Measurements from ENCODE around the gene MRPL36. TPM values are rescaled to one million over a fixed set of nuclear protein-coding genes. Genes with fewer than 3 reads are reported as not detected.

MRPL36 gene
- total RNA-seq, 4 donors from 2014 or later: 42.6 to 56.1 (median 46.2) TPM

DNA sequence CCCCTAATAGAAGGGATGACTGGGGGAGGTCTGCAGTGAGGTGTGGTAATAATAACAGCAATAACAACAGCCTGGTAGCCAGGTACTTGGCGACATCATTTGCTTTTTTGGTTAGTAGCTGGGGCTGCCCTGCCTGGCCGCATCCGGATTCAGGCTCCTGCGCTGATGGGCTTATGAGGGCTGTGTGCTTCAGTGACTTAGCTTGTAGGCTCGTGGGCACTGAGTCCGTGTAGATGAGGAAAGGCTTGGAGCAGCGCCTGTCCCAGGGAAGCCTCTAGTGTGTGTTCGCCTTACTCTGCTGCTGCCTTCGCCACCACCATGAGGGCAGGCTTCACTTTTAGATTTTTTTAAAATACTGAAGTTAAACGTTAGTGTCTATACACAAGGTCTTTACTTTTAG lies 6.1 kb upstream of the MRPL36 start:
- intact Hi-C loops (cut with DNase I): loop anchor here (10.0 kb wide), 1 partner anchor 461 kb away; the partner anchor contains the start of gene CLPTM1L

DNA sequence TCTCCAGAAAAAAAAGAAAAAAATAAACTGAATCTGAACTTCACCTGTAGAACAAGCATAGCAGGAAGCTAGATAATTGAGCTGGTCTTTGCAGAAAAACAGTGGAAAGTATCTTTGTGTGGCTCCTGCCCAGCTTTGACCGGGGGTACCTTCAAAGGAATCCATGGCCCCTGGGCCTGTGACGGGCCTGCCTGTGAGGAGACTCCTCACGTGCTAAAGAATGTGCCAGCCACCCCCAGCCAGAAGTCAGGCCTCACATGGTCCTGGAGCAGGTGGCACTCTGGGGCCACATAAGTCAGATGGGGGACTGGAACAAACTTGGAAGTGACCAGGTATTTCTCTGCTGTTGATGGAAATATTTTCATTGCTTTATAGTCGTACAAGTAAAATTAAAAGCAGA lies 5.7 kb upstream of the MRPL36 start:
- peaks cover 51 to 78% (median 70%) of the 10 kb centered on the region in 4 donors for H3K36me3 ChIP-seq
- no peak for TF ChIP-seq POLR2AphosphoS5 (IDR thresholded peaks at IDR 0.05)
- TF ChIP-seq, protein P1, sequence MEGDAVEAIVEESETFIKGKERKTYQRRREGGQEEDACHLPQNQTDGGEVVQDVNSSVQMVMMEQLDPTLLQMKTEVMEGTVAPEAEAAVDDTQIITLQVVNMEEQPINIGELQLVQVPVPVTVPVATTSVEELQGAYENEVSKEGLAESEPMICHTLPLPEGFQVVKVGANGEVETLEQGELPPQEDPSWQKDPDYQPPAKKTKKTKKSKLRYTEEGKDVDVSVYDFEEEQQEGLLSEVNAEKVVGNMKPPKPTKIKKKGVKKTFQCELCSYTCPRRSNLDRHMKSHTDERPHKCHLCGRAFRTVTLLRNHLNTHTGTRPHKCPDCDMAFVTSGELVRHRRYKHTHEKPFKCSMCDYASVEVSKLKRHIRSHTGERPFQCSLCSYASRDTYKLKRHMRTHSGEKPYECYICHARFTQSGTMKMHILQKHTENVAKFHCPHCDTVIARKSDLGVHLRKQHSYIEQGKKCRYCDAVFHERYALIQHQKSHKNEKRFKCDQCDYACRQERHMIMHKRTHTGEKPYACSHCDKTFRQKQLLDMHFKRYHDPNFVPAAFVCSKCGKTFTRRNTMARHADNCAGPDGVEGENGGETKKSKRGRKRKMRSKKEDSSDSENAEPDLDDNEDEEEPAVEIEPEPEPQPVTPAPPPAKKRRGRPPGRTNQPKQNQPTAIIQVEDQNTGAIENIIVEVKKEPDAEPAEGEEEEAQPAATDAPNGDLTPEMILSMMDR (IDR thresholded peaks at IDR 0.05): no peak
- TF ChIP-seq POLR2A (IDR thresholded peaks at IDR 0.05; ENCODE audit: low read depth): no peak
- TF ChIP-seq EP300 (IDR thresholded peaks at IDR 0.05): no peak
- H3K9me3 ChIP-seq: no peaks in the 10 kb centered on the region
- intact Hi-C loops (cut with DNase I): loop anchor here (10.0 kb wide), 1 partner anchor 461 kb away; the partner anchor contains the start of gene CLPTM1L
- H3K27ac ChIP-seq (replicated peaks in 1 of 4): no peak overlapping the region
- WGBS: 100% methylated on average over 3 of the region's 4 CpGs
- peaks cover 13 to 42% (median 22%) of the 10 kb centered on the region in 4 donors for H3K4me1 ChIP-seq
- DNase-seq (ENCODE audit: extremely low spot score): no peak
- H3K4me3 ChIP-seq: no peak overlapping the region
- no peaks in the 10 kb centered on the region for H3K27me3 ChIP-seq

More for the DNA sequence above, 6.1 kb upstream of the MRPL36 start:
- 89% methylated on average over 8 of the region's 10 CpGs for WGBS
- no peaks in the 10 kb centered on the region for H3K9me3 ChIP-seq
- no peaks in the 10 kb centered on the region for H3K27me3 ChIP-seq
- H3K27ac ChIP-seq (replicated peaks in 1 of 4): no peak overlapping the region
- H3K4me3 ChIP-seq: no peak overlapping the region
- H3K36me3 ChIP-seq: peaks cover 54 to 78% (median 73%) of the 10 kb centered on the region in 4 donors
- DNase-seq (ENCODE audit: extremely low spot score): no peak
- no peak for TF ChIP-seq EP300 (IDR thresholded peaks at IDR 0.05)
- peaks cover 9 to 38% (median 20%) of the 10 kb centered on the region in 4 donors for H3K4me1 ChIP-seq

DNA sequence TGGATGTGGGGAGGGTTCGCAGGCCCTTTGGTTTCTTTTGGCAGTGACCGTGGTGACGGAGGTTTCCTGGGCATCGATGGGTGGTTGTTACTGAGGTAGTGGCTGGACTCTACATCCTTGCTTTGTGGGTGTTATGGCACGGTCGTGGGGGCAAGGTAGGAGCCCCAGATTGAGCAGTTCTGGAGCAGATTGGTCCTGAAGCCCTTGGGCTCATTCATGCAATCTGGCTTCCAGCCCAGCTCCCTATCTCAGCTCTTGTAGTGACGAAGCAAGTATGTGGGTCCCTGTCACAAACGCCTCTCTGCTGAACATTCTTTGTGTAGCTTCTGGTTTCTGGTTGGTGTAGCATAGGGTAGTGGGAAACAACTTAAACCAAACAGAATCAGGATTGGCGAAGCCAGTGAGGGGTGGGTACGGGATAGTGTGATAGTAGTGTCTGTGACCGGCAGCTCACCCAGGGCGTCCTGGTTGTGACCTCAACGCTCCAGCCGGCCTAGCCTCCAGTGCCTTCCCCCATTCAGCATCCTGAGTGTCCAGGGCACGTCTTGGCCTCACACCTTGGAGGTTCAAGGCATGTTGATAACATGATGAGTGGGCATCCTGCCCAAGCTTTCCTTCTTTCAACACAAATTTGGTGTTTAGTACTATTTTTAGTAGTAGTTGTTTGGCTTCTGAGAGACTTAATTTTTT lies 4.5 kb upstream of the MRPL36 start:
- DNase-seq (ENCODE audit: extremely low spot score): no peak
- intact Hi-C loops (cut with DNase I): loop anchor here (10.0 kb wide), 1 partner anchor 459 kb away; the partner anchor contains the start of gene CLPTM1L
- 86% methylated on average over 14 of the region's 15 CpGs for WGBS
- no peak overlapping the region for H3K4me3 ChIP-seq
- H3K4me1 ChIP-seq: peaks cover 15 to 47% (median 25%) of the 10 kb centered on the region in 4 donors
- H3K27me3 ChIP-seq: no peaks in the 10 kb centered on the region
- H3K36me3 ChIP-seq: peaks cover 44 to 67% (median 58%) of the 10 kb centered on the region in 4 donors
- no peak overlapping the region for H3K27ac ChIP-seq (replicated peaks in 1 of 4)
- no peak for TF ChIP-seq POLR2AphosphoS5 (IDR thresholded peaks at IDR 0.05)
- no peaks in the 10 kb centered on the region for H3K9me3 ChIP-seq

DNA sequence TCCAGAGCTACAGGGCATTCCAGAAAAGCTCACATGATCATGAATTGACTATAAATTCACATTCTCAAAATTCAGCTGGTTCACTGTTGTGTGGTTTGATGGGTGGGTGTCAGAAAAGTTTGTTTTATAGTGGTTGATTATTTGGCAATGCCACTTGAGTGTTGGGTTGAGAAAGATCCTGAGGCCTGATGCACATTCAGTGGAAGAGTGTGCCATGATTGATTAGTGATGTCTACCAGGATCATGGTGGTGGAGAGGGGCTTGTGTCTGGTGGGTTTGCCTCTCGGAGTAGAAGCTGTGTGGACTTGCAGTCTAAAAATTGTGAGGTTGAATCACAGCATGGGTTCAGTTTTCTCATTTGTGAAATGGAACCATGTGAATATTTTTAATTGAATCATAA lies 3.6 kb upstream of the MRPL36 start:
- Histone ChIP-seq H3K9me3 (no peaks in the 10 kb centered on the region), H3K27me3 (no peaks in the 10 kb centered on the region), H3K36me3 (peaks cover 39 to 62% (median 56%) of the 10 kb centered on the region in 4 donors), H3K27ac (replicated peaks in 1 of 4) (no peak overlapping the region), H3K4me3 (no peak overlapping the region), H3K4me1 (peaks cover 21 to 54% (median 35%) of the 10 kb centered on the region in 4 donors)
- intact Hi-C loops (cut with DNase I): loop anchor here (10.0 kb wide), 1 partner anchor 458 kb away; the partner anchor contains the start of gene CLPTM1L
- TF ChIP-seq POLR2A (IDR thresholded peaks at IDR 0.05; ENCODE audit: low read depth) (no peak), EP300 (IDR thresholded peaks at IDR 0.05) (no peak), POLR2AphosphoS5 (IDR thresholded peaks at IDR 0.05) (no peak)
- TF ChIP-seq, protein P1 (IDR thresholded peaks at IDR 0.05): no peak
- WGBS: 77% methylated on average over 1 of the region's 1 CpG
- no peak for DNase-seq (ENCODE audit: extremely low spot score)

DNA sequence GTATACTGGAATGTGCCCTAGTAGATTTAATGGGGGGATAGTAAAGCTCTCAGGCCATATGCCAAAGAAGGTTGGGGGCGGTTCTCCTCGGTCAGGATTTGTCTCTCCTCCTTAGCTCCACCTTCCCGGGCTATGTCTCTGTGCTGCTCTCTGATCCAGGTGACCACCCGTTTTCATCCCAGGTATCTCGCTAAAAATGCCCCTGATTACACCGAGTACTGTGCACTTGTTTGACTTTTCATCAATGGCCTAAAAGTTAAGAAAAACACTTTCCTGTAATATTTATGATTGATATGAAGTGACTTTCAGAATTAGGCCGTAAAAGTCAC lies 2.3 kb upstream of the MRPL36 start:
- TF ChIP-seq POLR2AphosphoS5 (IDR thresholded peaks at IDR 0.05) (no peak), EP300 (IDR thresholded peaks at IDR 0.05) (no peak), POLR2A (IDR thresholded peaks at IDR 0.05; ENCODE audit: low read depth) (no peak)
- TF ChIP-seq, protein P1 (IDR thresholded peaks at IDR 0.05): no peak
- intact Hi-C loops (cut with DNase I): loop anchor here (10.0 kb wide), 1 partner anchor 457 kb away; the partner anchor contains the start of gene CLPTM1L
- peaks cover 25 to 58% (median 47%) of the 10 kb centered on the region in 4 donors for H3K4me1 ChIP-seq
- DNase-seq (ENCODE audit: extremely low spot score): no peak
- 12% methylated on average over 7 of the region's 7 CpGs for WGBS
- no peaks in the 10 kb centered on the region for H3K9me3 ChIP-seq
- H3K27ac ChIP-seq (replicated peaks in 1 of 4): peak overlapping the region; percentile 80 to 87 (median 82)
- peaks cover 36 to 62% (median 56%) of the 10 kb centered on the region in 4 donors for H3K36me3 ChIP-seq
- H3K4me3 ChIP-seq: peak overlapping the region; percentile 74 to 86 (median 82)
- no peaks in the 10 kb centered on the region for H3K27me3 ChIP-seq

All from esophagus muscularis mucosa (tissue), 4 donors.